NCI-H146 (cell line): ENCODE measurements around the gene HAND2.

Experiments
- DNase-seq: peaks from one replicate; lab custom pipeline; 2025; lab: John Stamatoyannopoulos, UW

HAND2 gene

GRCh38 chr4:173501592-173502150 is 28.4 kb downstream of the HAND2 start:
- no peak for DNase-seq

- no peak for DNase-seq
Observed at GRCh38 chr4:173500841-173501591, 29.0 kb downstream of the HAND2 start.

- no peak for DNase-seq
Observed at GRCh38 chr4:173499658-173500535, 30.1 kb downstream of the HAND2 start.

- no peak for DNase-seq
Observed at GRCh38 chr4:173498771-173499170, 31.3 kb downstream of the HAND2 start.

- DNase-seq: no peak
Observed at GRCh38 chr4:173498023-173498422, 32.0 kb downstream of the HAND2 start.

- DNase-seq: peak; percentile 12
Observed at GRCh38 chr4:173494013-173494970, 35.7 kb downstream of the HAND2 start.

GRCh38 chr4:173493041-173493440 is 37.0 kb downstream of the HAND2 start:
- no peak for DNase-seq

GRCh38 chr4:173492315-173492714 is 37.7 kb downstream of the HAND2 start:
- DNase-seq: no peak

GRCh38 chr4:173490817-173491528 is 39.1 kb downstream of the HAND2 start:
- DNase-seq: no peak

GRCh38 chr4:173490256-173490655 is 39.8 kb downstream of the HAND2 start:
- no peak for DNase-seq

- no peak for DNase-seq
Observed at GRCh38 chr4:173489514-173489913, 40.5 kb downstream of the HAND2 start.

- DNase-seq: no peak
Observed at GRCh38 chr4:173488656-173489055, 41.4 kb downstream of the HAND2 start.

- DNase-seq: no peak
Observed at GRCh38 chr4:173488074-173488473, 42.0 kb downstream of the HAND2 start.

- no peak for DNase-seq
Observed at GRCh38 chr4:173486714-173487392, 43.2 kb downstream of the HAND2 start.

GRCh38 chr4:173485164-173485563 is 44.9 kb downstream of the HAND2 start:
- DNase-seq: no peak

GRCh38 chr4:173482330-173482931 is 47.6 kb downstream of the HAND2 start:
- no peak for DNase-seq

GRCh38 chr4:173478913-173479283 is 51.1 kb downstream of the HAND2 start:
- DNase-seq: no peak

GRCh38 chr4:173478201-173478912 is 51.7 kb downstream of the HAND2 start:
- no peak for DNase-seq

- DNase-seq: no peak
Observed at GRCh38 chr4:173477016-173477415, 53.0 kb downstream of the HAND2 start.
